Adipose tissue (tissue), 3 donors: ENCODE data around the gene ZNF766. TPM values are rescaled to one million over a fixed set of nuclear protein-coding genes. Genes with fewer than 3 reads are reported as not detected.
"Not testable (repeated sequence)": the region's sequence is repeated elsewhere in the genome, so short reads cannot be mapped to it uniquely, and the experiment has no call there.

Experiments
- H3K27ac ChIP-seq: one replicate; pipeline ENCODE4 v1.5.1; 2013; ENCODE audit warnings: low read depth, low read length
- WGBS, 3 donors: extraction: QIAGEN DNeasy Blood & Tissue Kit; methylation state at CpG; one replicate each; pipeline ENCODE4 v1.1.7; 2013; 5-methylcytosine and 5-hydroxymethylcytosine counted together
- polyA plus RNA-seq, 3 donors: library from polyadenylated mRNA; stranded (reverse); fragments of 200-250 nt; gene quantifications; one replicate each; pipeline ENCODE4 v1.2.3, GENCODE V29; 2013
- donor health status: healthy with polysubstance abuse.
- donor health status: Bipolar disorder and iron deficiency.
- donor health status: healthy.

Gene ZNF766
- polyA plus RNA-seq: 1 to 10 TPM; 2.0 to 3.8 (median 2.7) TPM

- WGBS, 3 donors: 0 to 1% (median 1%) methylated on average over 70 of the region's 70 CpGs
- H3K27ac ChIP-seq: peak within 1 kb of the TSS; percentile 70
These were observed at the start of gene ZNF766 for GRCh38 chr19:52269338-52270261. ZNF766 (plus strand) TSS chr19:52269587; CDS start chr19:52269614, 27 bp downstream.

DNA sequence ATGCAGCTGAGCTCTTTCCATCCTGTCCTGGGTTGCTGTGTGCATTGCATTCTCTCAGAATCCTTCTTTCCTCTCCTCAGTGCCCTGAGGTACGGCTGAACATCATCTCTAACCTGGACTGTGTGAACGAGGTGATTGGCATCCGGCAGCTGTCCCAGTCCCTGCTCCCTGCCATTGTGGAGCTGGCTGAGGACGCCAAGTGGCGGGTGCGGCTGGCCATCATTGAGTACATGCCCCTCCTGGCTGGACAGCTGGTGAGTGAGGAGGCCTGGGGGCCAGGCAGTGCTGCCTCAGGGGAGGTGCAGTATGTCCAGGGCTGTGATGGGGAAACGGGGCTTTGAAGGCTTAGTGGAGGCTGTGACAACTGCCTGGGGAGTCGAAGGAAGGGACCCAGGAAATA lies 49.8 kb upstream of the ZNF766 start:
- no peak overlapping the region for H3K27ac ChIP-seq
- WGBS, 3 donors: 93 to 94% (median 94%) methylated on average over 8 of the region's 8 CpGs

DNA sequence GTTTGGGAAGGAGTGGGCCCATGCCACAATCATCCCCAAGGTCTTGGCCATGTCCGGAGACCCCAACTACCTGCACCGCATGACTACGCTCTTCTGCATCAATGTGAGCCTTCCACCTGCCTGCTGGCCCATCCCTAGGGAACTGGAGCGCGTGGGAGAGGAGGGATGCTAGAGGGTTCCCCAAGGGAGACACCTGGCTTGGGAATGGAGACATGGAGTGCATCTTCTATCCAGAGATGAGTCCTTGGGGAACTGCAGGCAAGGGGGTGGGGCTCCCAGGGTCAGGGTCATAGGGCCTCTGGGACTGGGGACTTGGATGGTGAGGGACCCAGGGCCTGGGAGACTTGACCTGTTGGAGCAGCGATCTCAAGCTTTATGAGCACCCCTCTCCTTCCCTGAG lies 48.4 kb upstream of the ZNF766 start:
- no peak overlapping the region for H3K27ac ChIP-seq
- WGBS, 3 donors: 93 to 99% (median 98%) methylated on average over 6 of the region's 6 CpGs

- no peak overlapping the region for H3K27ac ChIP-seq
- 89 to 94% (median 92%) methylated on average over 7 of the region's 7 CpGs for WGBS, 3 donors
These were observed 47.5 kb upstream of the ZNF766 start for GRCh38 chr19:52221831-52222375.

- 91 to 96% (median 94%) methylated on average over 5 of the region's 5 CpGs for WGBS, 3 donors
These were observed 45.2 kb upstream of the ZNF766 start for GRCh38 chr19:52224211-52224610.

DNA sequence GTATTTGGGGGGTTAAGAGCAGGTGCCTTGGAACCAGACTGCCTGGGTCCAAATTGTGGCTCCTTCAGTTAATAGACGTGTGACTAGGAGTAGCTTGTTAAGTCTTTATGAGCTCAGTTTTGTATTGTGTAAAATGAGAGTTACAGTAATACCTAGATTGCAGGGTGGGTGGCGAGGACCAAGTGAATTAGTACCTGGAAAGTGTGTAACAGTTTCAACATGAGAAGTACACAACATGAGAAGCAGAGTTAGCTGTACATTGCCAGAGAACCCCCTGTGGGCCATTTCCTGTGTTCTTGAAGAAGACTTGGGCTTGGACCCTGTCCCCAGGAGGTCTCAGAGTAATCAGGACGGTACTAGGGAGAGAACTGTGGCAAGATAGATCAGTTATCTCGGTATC lies 42.7 kb upstream of the ZNF766 start:
- 79 to 92% (median 89%) methylated on average over 4 of the region's 4 CpGs for WGBS, 3 donors
- H3K27ac ChIP-seq: no peak overlapping the region

More at GRCh38 chr19:52224211-52224610, 45.2 kb upstream of the ZNF766 start:
- H3K27ac ChIP-seq: no peak overlapping the region

- 79 to 81% (median 80%) methylated on average over 10 of the region's 10 CpGs for WGBS, 3 donors
- H3K27ac ChIP-seq: no peak overlapping the region
These were observed 42.0 kb upstream of the ZNF766 start for GRCh38 chr19:52227196-52227940.

- 79 to 87% (median 86%) methylated on average over 5 of the region's 5 CpGs for WGBS, 3 donors
- no peak overlapping the region for H3K27ac ChIP-seq
These were observed 41.4 kb upstream of the ZNF766 start for GRCh38 chr19:52227980-52228379.

DNA sequence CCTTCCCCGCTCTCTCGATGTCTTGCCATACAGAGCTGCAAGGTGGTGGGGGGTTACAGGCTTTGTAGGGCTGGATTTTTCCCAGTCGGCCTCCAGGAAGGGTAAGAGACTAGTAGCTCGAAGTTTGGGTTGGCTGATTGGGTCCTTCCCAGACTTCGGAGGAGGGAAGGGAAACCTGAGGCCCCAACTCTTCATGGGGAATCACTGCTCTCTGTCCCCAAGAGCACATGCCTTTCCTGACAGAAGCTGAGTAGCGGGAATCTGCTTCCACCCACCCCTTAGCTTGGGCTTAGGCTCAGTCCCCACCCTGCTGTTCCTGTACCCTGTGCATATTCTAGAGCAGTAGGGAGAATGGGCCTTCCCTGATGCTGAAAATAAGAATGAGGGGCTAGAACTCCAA lies 39.9 kb upstream of the ZNF766 start:
- 94% methylated on average over 6 of the region's 6 CpGs for WGBS, 3 donors
- no peak overlapping the region for H3K27ac ChIP-seq

DNA sequence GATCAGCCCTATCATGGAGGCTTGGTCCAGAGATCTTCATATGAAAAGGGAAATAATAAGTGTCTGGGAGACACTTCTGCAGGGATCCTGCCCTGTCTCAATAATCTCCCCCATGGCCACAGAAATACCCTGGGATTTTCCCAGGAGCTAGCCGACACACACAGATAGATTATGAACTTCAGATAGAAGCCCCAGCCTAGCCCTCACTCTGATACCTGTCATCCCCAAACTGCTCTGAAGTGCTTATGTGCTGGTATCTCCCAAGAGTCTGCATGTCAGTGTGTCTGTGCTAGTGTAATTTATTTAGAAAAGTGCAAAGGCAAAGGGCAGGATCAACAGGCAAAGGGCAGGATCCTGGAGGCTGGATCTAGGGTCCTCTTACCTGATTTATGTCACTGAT lies 38.7 kb upstream of the ZNF766 start:
- WGBS, 3 donors: 74 to 89% (median 86%) methylated on average over 1 of the region's 1 CpG

DNA sequence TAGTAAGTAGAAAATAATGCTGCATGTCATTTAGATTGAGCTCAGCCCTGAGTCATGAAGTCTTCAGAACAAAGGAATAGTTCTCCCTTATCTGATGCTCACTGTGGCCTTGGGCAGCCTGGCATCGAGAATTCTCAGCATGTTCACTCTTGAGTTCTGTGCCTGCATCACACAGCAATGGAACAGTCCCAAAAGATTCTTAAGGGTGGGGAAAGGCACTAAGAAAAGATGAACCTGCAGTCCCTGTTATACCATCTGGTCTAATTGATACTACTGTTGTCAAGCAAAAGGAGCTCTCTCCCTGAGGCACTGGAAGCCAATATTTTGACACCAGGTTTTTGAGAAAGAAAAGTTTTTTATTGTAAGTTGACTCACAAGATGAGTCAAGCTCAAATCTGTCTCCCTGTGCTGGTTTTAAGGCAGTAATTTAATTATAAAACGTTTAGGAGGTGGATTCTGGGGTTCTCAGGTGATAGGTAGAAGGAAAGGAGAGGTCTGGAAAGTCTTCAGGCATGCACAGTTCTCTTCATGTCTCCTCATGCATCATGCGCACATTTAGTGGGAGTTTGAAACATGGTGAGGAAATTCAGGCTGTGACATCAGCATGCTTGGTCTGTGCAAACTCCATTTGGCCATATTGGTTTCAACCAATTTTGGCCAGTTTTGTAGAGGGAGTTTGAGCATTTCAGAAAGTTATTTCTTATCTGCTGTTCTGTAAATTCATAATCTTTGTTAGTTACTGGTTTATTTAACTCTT lies 38.1 kb upstream of the ZNF766 start:
- WGBS, 3 donors: 55 to 83% (median 77%) methylated on average over 3 of the region's 3 CpGs
- H3K27ac ChIP-seq: no peak overlapping the region

More for the DNA sequence above, 38.7 kb upstream of the ZNF766 start:
- H3K27ac ChIP-seq: no peak overlapping the region

DNA sequence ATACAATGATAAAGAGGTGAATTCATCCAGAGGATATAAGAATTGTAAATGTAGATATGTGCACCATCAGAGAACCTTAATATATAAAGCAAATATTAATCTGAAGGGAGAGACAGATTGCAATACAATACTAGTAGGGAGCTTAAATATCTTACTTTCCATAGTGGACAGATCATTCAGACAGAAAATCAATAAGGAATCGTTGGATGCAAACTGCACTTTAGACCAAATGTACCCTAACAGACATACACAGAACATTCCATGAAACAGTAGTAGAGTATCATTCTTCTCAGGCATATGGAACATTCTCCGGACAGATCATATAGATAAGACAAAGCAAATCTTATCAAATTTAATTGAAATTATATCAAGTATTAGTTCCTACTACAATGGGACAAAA lies 35.0 kb upstream of the ZNF766 start:
- H3K27ac ChIP-seq: no peak overlapping the region
- WGBS, 3 donors: 31 to 86% (median 86%) methylated on average over 2 of the region's 2 CpGs

DNA sequence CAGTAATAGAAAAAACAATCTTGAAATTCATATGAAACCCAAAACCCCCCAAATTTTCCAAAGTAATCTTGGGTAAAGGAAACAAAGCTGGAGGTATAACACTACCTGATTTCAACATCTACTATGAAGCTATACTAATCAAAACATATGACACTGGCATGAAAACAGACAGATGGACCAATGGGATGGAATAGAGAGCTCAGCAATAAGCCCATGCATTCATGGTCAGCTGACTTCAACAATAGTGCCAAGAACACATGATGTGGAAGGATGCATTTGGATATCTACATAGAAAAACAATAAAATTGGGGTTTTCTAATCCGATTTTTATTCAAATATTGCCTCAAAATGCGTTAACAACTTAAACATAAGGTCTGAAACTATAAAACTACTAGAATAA lies 32.2 kb upstream of the ZNF766 start:
- WGBS, 3 donors: 50 to 71% (median 70%) methylated on average over 2 of the region's 2 CpGs

DNA sequence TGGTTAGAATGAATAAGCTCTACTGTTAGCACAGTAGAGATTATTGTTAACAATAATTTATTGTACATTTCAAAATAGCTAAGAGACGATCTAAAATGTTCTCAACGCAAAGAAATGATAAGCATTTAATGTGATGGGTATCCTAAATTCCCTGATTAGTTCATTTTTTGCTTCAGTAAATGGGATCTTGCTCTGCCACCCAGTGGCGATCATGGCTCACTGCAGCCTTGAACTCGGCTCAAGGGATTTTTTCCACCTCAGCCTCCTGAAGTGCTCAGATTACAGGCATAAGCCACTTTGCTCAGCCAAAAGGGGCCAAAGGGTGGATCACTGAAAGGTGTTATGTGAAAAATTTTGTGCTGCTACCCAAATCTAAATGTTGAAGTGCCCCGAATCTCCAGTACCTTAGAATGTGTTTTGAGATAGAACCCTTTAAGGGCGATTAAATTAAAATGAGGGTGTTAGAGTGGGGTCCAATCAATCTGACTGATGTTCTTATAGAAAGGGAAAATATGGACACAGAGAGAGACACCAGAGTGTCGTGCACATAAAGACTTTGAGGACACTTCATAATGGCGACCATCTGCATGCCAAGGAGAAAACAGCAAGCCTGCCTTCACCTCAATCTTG lies 31.5 kb upstream of the ZNF766 start:
- H3K27ac ChIP-seq: no peak overlapping the region
- WGBS, 3 donors: 11 to 18% (median 15%) methylated on average over 8 of the region's 8 CpGs

More for the DNA sequence above, 32.2 kb upstream of the ZNF766 start:
- H3K27ac ChIP-seq: no peak overlapping the region

DNA sequence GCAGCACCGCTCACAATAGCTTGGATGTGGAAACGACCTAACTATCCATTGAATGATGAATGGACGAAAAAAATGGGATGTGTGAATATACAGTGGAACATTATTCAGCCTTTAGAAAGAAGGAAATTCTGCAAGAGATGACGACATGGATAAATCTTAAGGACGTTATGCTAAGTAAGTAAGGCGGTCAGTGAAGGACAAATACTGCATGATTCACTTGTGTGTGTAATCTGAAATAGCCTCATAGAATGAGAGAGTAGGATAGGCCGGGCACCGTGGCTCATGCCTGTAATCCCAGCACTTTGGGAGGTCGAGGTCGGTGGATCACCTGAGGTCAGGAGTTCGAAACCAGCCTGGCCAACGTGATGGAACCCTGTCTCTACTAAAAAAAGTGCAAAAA lies 25.4 kb upstream of the ZNF766 start:
- no peak overlapping the region for H3K27ac ChIP-seq
- WGBS, 3 donors: 66 to 82% (median 79%) methylated on average over 12 of the region's 12 CpGs

- no peak overlapping the region for H3K27ac ChIP-seq
- WGBS, 3 donors: 5 to 18% (median 14%) methylated on average over 6 of the region's 6 CpGs
These were observed 21.1 kb upstream of the ZNF766 start for GRCh38 chr19:52248241-52248640.

DNA sequence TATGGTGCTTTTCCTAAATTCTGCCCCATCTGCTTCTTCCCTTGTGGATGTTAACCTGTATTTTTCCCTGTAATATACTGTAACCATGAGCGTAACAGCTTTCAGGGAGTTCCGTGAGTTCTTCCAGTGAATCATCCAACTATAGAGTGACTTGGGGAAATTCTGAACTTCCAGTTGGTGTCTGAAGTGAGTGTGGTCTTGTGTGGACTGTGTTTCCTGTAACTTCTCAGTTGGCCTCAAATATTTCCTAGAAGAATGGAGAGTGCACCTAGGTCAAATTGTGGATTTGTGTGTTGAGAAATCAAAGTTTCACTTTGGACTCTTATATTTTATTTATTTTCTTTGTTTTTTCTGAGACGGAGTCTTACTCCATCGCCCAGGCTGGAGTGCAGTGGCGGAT lies 11.0 kb upstream of the ZNF766 start:
- 94 to 98% (median 96%) methylated on average over 5 of the region's 5 CpGs for WGBS, 3 donors
- no peak overlapping the region for H3K27ac ChIP-seq

GRCh38 chr19:52265556-52265955 lies 3.8 kb upstream of the ZNF766 start:
- 90 to 96% (median 93%) methylated on average over 6 of the region's 6 CpGs for WGBS, 3 donors
- H3K27ac ChIP-seq: not testable (repeated sequence)
